Suppressor macrophage treated with lipopolysaccharide for 1 hour (primary cell): ENCODE data around the gene AHNAK.

Experiments used
- DNase-seq, 3 donors: peaks; one replicate each; pipeline ENCODE4 v3.0.0-alpha.2; 2020 to 2022

The AHNAK gene

GRCh38 chr11:62497132-62497801 is 49.3 kb downstream of the AHNAK start:
- peak; percentile 60 to 87 (median 77) for DNase-seq

GRCh38 chr11:62496676-62497075 is 49.9 kb downstream of the AHNAK start:
- DNase-seq, result no peak

- no peak for DNase-seq
These were observed 52.4 kb downstream of the AHNAK start for GRCh38 chr11:62494246-62494645.

GRCh38 chr11:62493801-62494200 is 52.8 kb downstream of the AHNAK start:
- no peak for DNase-seq

GRCh38 chr11:62492586-62492985 is 54.0 kb downstream of the AHNAK start:
- no peak for DNase-seq

GRCh38 chr11:62491571-62492329 is 54.9 kb downstream of the AHNAK start:
- DNase-seq, result no peak

- DNase-seq, result no peak
These were observed 57.4 kb downstream of the AHNAK start for GRCh38 chr11:62489204-62489603.

- no peak for DNase-seq
These were observed 58.7 kb downstream of the AHNAK start for GRCh38 chr11:62487738-62488551.

GRCh38 chr11:62487136-62487535 is 59.5 kb downstream of the AHNAK start:
- no peak for DNase-seq

GRCh38 chr11:62484352-62484751 is 62.3 kb downstream of the AHNAK start:
- no peak for DNase-seq

- DNase-seq, result no peak
These were observed 63.9 kb downstream of the AHNAK start for GRCh38 chr11:62482753-62483152.

- DNase-seq, result no peak
These were observed 66.9 kb downstream of the AHNAK start for GRCh38 chr11:62479631-62480201.

GRCh38 chr11:62477927-62478326 is 68.7 kb downstream of the AHNAK start:
- DNase-seq, result no peak

- DNase-seq, result peak; percentile 46 to 62 (median 54)
These were observed 74.3 kb downstream of the AHNAK start for GRCh38 chr11:62472063-62472884.

GRCh38 chr11:62471603-62472002 is 75.0 kb downstream of the AHNAK start:
- DNase-seq, result no peak

GRCh38 chr11:62468577-62468976 is 78.0 kb downstream of the AHNAK start:
- no peak for DNase-seq

- no peak for DNase-seq
These were observed 80.2 kb downstream of the AHNAK start for GRCh38 chr11:62466444-62466843.

GRCh38 chr11:62464655-62465054 is 82.0 kb downstream of the AHNAK start:
- DNase-seq, result no peak

GRCh38 chr11:62463121-62463542 is 83.5 kb downstream of the AHNAK start:
- peak; percentile 22 to 46 (median 43) for DNase-seq

- no peak for DNase-seq
These were observed 84.1 kb downstream of the AHNAK start for GRCh38 chr11:62462508-62462892.

GRCh38 chr11:62461740-62462507 is 84.7 kb downstream of the AHNAK start:
- DNase-seq, result no peak
